ENCODE measurements around the gene TIGD6. TPM values are rescaled to one million over a fixed set of nuclear protein-coding genes. Genes with fewer than 3 reads are reported as not detected.
A peak's percentile ranks its signal among the peaks of the same experiment; 100 is the strongest.

TIGD6 gene
- total RNA-seq, 1 donor from 2014 or later: 4.1 TPM

GRCh38 chr5:150006318-150006717 lies 5.9 kb upstream of the TIGD6 start:
- Histone ChIP-seq H3K36me3 (peaks cover 6% of the 10 kb centered on the region), H2AFZ (replicated peaks) (no peak overlapping the region), H3K4me3 (no peak overlapping the region), H3K9ac (no peak overlapping the region), H3K27ac (no peak overlapping the region), H3K9me3 (ENCODE audit: low read depth) (no peaks in the 10 kb centered on the region), H3K4me2 (no peak overlapping the region), H4K20me1 (ENCODE audit: low read depth) (peaks cover 20% of the 10 kb centered on the region), H3F3A (ENCODE audit: low read depth) (peaks cover 5% of the 10 kb centered on the region), H3K4me1 (peaks cover 8% of the 10 kb centered on the region), H3K79me2 (ENCODE audit: low read depth) (peaks cover 45% of the 10 kb centered on the region), H3K27me3 (no peaks in the 10 kb centered on the region)
- peaks cover 2% of the 10 kb centered on the region for H3K27me3 Mint-ChIP-seq (ENCODE audit: insufficient read depth, low read depth)
- TF ChIP-seq EZH2phosphoT487 (IDR thresholded peaks at IDR 0.05) (no peak), EZH2 (IDR thresholded peaks at IDR 0.05) (no peak)
- H3K36me3 Mint-ChIP-seq: peaks cover 10% of the 10 kb centered on the region
- H3K4me3 Mint-ChIP-seq: no peak overlapping the region
- H3K4me1 Mint-ChIP-seq: peaks cover 12% of the 10 kb centered on the region
- DNase-seq (ENCODE audit: low spot score): no peak
- no peak overlapping the region for H3K27ac Mint-ChIP-seq
- H3K9me3 Mint-ChIP-seq: no peaks in the 10 kb centered on the region

GRCh38 chr5:150001660-150002486 lies 1.4 kb upstream of the TIGD6 start:
- Mint-ChIP-seq H3K27me3 (ENCODE audit: insufficient read depth, low read depth) (peaks cover 2% of the 10 kb centered on the region), H3K4me3 (peak overlapping the region; percentile 96), H3K9me3 (no peaks in the 10 kb centered on the region), H3K36me3 (peaks cover 6% of the 10 kb centered on the region), H3K4me1 (peaks cover 26% of the 10 kb centered on the region), H3K27ac (peak overlapping the region; percentile 3)
- peaks cover 22% of the 10 kb centered on the region for H3F3A ChIP-seq (ENCODE audit: low read depth)
- peak overlapping the region; percentile 76 for H3K4me3 ChIP-seq
- no peak overlapping the region for H3K27ac ChIP-seq
- no peak overlapping the region for H2AFZ ChIP-seq (replicated peaks)
- H3K4me1 ChIP-seq: peaks cover 13% of the 10 kb centered on the region
- no peaks in the 10 kb centered on the region for H3K27me3 ChIP-seq
- peaks cover 22% of the 10 kb centered on the region for H4K20me1 ChIP-seq (ENCODE audit: low read depth)
- peaks cover 49% of the 10 kb centered on the region for H3K79me2 ChIP-seq (ENCODE audit: low read depth)
- no peaks in the 10 kb centered on the region for H3K9me3 ChIP-seq (ENCODE audit: low read depth)
- DNase-seq (ENCODE audit: low spot score): peak; percentile 75
- H3K9ac ChIP-seq: peak overlapping the region; percentile 38
- TF ChIP-seq EZH2 (IDR thresholded peaks at IDR 0.05) (no peak), CTCF (IDR thresholded peaks at IDR 0.05) (peak; percentile 59)
- H3K36me3 ChIP-seq: peaks cover under 1% of the 10 kb centered on the region
- peak overlapping the region; percentile 83 for H3K4me2 ChIP-seq

GRCh38 chr5:150000990-150001659 lies 671 bp upstream of the TIGD6 start:
- peak overlapping the region; percentile 57 for H2AFZ ChIP-seq (replicated peaks)
- peak overlapping the region; percentile 76 for H3K4me3 ChIP-seq
- H3K4me2 ChIP-seq: peak overlapping the region; percentile 83
- Mint-ChIP-seq H3K27ac (no peak overlapping the region), H3K27me3 (ENCODE audit: insufficient read depth, low read depth) (peaks cover 2% of the 10 kb centered on the region), H3K9me3 (no peaks in the 10 kb centered on the region), H3K4me1 (peaks cover 26% of the 10 kb centered on the region), H3K4me3 (peak overlapping the region; percentile 96), H3K36me3 (peaks cover 6% of the 10 kb centered on the region)
- H3K9ac ChIP-seq: peak overlapping the region; percentile 38
- H3K79me2 ChIP-seq (ENCODE audit: low read depth): peaks cover 48% of the 10 kb centered on the region
- H3K36me3 ChIP-seq: no peaks in the 10 kb centered on the region
- TF ChIP-seq CTCF (IDR thresholded peaks at IDR 0.05) (no peak), EZH2phosphoT487 (IDR thresholded peaks at IDR 0.05) (no peak), EZH2 (IDR thresholded peaks at IDR 0.05) (no peak)
- no peaks in the 10 kb centered on the region for H3K27me3 ChIP-seq
- peak; percentile 76 for DNase-seq (ENCODE audit: low spot score)
- peaks cover 13% of the 10 kb centered on the region for H3K4me1 ChIP-seq
- H3F3A ChIP-seq (ENCODE audit: low read depth): peaks cover 22% of the 10 kb centered on the region
- no peak overlapping the region for H3K27ac ChIP-seq
- no peaks in the 10 kb centered on the region for H3K9me3 ChIP-seq (ENCODE audit: low read depth)
- H4K20me1 ChIP-seq (ENCODE audit: low read depth): peaks cover 22% of the 10 kb centered on the region

All from neural progenitor cell (in vitro differentiated cells).